Measurements from ENCODE around the gene RPS27L. TPM values are rescaled to one million over a fixed set of nuclear protein-coding genes. Genes with fewer than 3 reads are reported as not detected.

RPS27L gene
- total and polyA plus RNA-seq, 7 experiments from 2014 or later = 38.7 to 248 (median 111) TPM

DNA sequence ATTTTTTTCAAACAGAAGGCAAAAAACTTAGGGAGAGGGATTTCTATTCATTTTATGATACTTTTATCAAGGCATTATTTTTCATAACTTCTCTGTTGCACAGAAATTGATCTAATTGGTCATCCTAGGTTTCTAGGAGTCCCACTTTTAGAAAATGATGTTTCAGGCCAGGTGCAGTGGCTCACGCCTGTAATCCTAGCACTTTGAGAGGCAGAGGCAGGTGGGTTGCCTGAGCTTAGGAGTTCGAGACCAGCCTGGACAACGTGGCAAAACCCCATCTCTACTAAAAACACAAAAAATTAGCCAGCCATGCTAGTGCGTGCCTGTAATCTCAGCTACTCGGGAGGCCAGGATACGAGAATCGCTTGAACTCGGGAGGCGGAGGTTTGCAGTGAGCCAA lies 32.8 kb downstream of the RPS27L start:
- no peak for DNase-seq
- no peak overlapping the region for H3K27ac ChIP-seq (ENCODE audit: low read depth, low read length)
- Mint-ChIP-seq H3K9me3 (peaks cover 1 to 16% (median 7%) of the 10 kb centered on the region in 11 donors), H3K4me3 (no peak overlapping the region), H3K4me1 (peaks cover 9 to 29% (median 18%) of the 10 kb centered on the region in 7 donors), H3K27ac (no peak overlapping the region), H3K36me3 (peaks cover 0 to 25% (median 21%) of the 10 kb centered on the region in 5 donors), H3K27me3 (no peaks in the 10 kb centered on the region)
- peaks cover 0 to 4% (median 0%) of the 10 kb centered on the region in 3 experiments for H3K36me3 ChIP-seq (ENCODE audit: control insufficient read depth in 2 of 3, insufficient read depth in 3 of 3, low read length in 3 of 3)
- H3K4me1 ChIP-seq (ENCODE audit: control insufficient read depth in 2 of 2, insufficient read depth in 2 of 2, low read length in 2 of 2) = peaks cover 4 to 8% of the 10 kb centered on the region in 2 donors
- no peaks in the 10 kb centered on the region for H3K27me3 ChIP-seq (ENCODE audit: control insufficient read depth in 2 of 2, insufficient read depth in 2 of 2, low read length in 2 of 2)
- H3K9me3 ChIP-seq (ENCODE audit: control insufficient read depth in 2 of 3, low read length in 3 of 3) = peaks cover 0 to 9% (median 6%) of the 10 kb centered on the region in 3 experiments
- ATAC-seq = no peak
- no peak overlapping the region for H3K4me3 ChIP-seq (ENCODE audit: low read length)
- POLR2A ChIA-PET = no interaction called here
- intact Hi-C loops (cut with micrococcal nuclease) = loop anchor here (5.0 kb wide), 2 partner anchors 378 to 968 kb away; partner anchors contain the start of genes CIAO2A (in 2 of the 2) and USP3 (in 1 of the 2)
- CTCF ChIA-PET = no interaction called here

- H3K9me3 ChIP-seq (ENCODE audit: control insufficient read depth in 2 of 3, low read length in 3 of 3) = peaks cover 0 to 16% (median 7%) of the 10 kb centered on the region in 3 experiments
- DNase-seq = peak; percentile 38 to 91 (median 57)
- H3K27ac ChIP-seq (ENCODE audit: low read depth, low read length) = peak overlapping the region; percentile 80
- peak; percentile 95 for ATAC-seq
- POLR2A ChIA-PET = interaction anchor here (1.0 kb wide), 1 partner anchor 156 kb away, joined by 3 read pairs; no protein-coding TSS in a partner anchor
- Mint-ChIP-seq H3K36me3 (peaks cover 0 to 19% (median 13%) of the 10 kb centered on the region in 5 donors), H3K4me3 (peak overlapping the region; percentile 80 to 95 (median 92)), H3K27me3 (no peaks in the 10 kb centered on the region), H3K27ac (peak overlapping the region; percentile 54 to 95 (median 79)), H3K9me3 (peaks cover 5 to 19% (median 9%) of the 10 kb centered on the region in 11 donors), H3K4me1 (peaks cover 9 to 29% (median 18%) of the 10 kb centered on the region in 7 donors)
- intact Hi-C loops (cut with micrococcal nuclease) = loop anchor here (1.0 to 5.0 kb wide), 4 partner anchors 70 to 970 kb away; partner anchors contain the start of genes CIAO2A (in 2 of the 2), APH1B (in 1 of the 2) and USP3 (in 1 of the 2)
- H3K27me3 ChIP-seq (ENCODE audit: control insufficient read depth in 2 of 2, insufficient read depth in 2 of 2, low read length in 2 of 2) = no peaks in the 10 kb centered on the region
- peaks cover 4 to 8% of the 10 kb centered on the region in 2 donors for H3K4me1 ChIP-seq (ENCODE audit: control insufficient read depth in 2 of 2, insufficient read depth in 2 of 2, low read length in 2 of 2)
- peak overlapping the region; percentile 75 for H3K4me3 ChIP-seq (ENCODE audit: low read length)
- peaks cover 0 to 4% (median 0%) of the 10 kb centered on the region in 3 experiments for H3K36me3 ChIP-seq (ENCODE audit: control insufficient read depth in 2 of 3, insufficient read depth in 3 of 3, low read length in 3 of 3)
- CTCF ChIA-PET = no interaction called here
Measured at GRCh38 chr15:63122002-63122875, 35.0 kb downstream of the RPS27L start.

- intact Hi-C loops (cut with micrococcal nuclease) = loop anchor here (1.0 to 5.0 kb wide), 10 partner anchors 36 to 971 kb away; partner anchors contain the start of genes APH1B (in 2 of the 2), CIAO2A (in 2 of the 2), RAB8B (in 2 of the 2) and RPS27L (in 2 of the 2)
Measured at GRCh38 chr15:63121382-63122001, 35.8 kb downstream of the RPS27L start, which contains the start of gene LACTB. Gene LACTB (plus strand): TSS chr15:63121861. CDS start chr15:63121872, 11 bp downstream.

GRCh38 chr15:63118854-63119253 lies 38.4 kb downstream of the RPS27L start:
- DNase-seq = no peak
- Mint-ChIP-seq H3K4me3 (no peak overlapping the region), H3K4me1 (peaks cover 6 to 22% (median 17%) of the 10 kb centered on the region in 7 donors), H3K9me3 (peaks cover 5 to 19% (median 9%) of the 10 kb centered on the region in 11 donors), H3K27me3 (no peaks in the 10 kb centered on the region), H3K27ac (no peak overlapping the region), H3K36me3 (peaks cover 0 to 12% (median 8%) of the 10 kb centered on the region in 5 donors)
- no peak for ATAC-seq
- Histone ChIP-seq H3K36me3 (ENCODE audit: control insufficient read depth in 2 of 3, insufficient read depth in 3 of 3, low read length in 3 of 3) (peaks cover 0 to 4% (median 0%) of the 10 kb centered on the region in 3 experiments), H3K4me1 (ENCODE audit: control insufficient read depth in 2 of 2, insufficient read depth in 2 of 2, low read length in 2 of 2) (peaks cover 4 to 8% of the 10 kb centered on the region in 2 donors), H3K9me3 (ENCODE audit: control insufficient read depth in 2 of 3, low read length in 3 of 3) (peaks cover 0 to 16% (median 7%) of the 10 kb centered on the region in 3 experiments), H3K4me3 (ENCODE audit: low read length) (no peak overlapping the region), H3K27me3 (ENCODE audit: control insufficient read depth in 2 of 2, insufficient read depth in 2 of 2, low read length in 2 of 2) (no peaks in the 10 kb centered on the region), H3K27ac (ENCODE audit: low read depth, low read length) (no peak overlapping the region)
- CTCF ChIA-PET = interaction anchor here (0.8 to 1.1 kb wide), 2 partner anchors 24 to 47 kb away, joined by 3 to 4 read pairs; no protein-coding TSS in a partner anchor
- POLR2A ChIA-PET = no interaction called here
- intact Hi-C loops (cut with micrococcal nuclease) = no loop called here

More at GRCh38 chr15:63121382-63122001, 35.8 kb downstream of the RPS27L start, which contains the start of gene LACTB:
- H3K27ac ChIP-seq (ENCODE audit: low read depth, low read length) = peak within 1 kb of the TSS; percentile 80
- H3K27me3 ChIP-seq (ENCODE audit: control insufficient read depth in 2 of 2, insufficient read depth in 2 of 2, low read length in 2 of 2) = no peaks in the 10 kb centered on the region
- POLR2A ChIA-PET = interaction anchor here (0.6 to 1.0 kb wide), 2 partner anchors 111 to 157 kb away, joined by 3 read pairs; no protein-coding TSS in a partner anchor
- CTCF ChIA-PET = no interaction called here
- DNase-seq = peak; percentile 62 to 80 (median 74)
- H3K4me1 ChIP-seq (ENCODE audit: control insufficient read depth in 2 of 2, insufficient read depth in 2 of 2, low read length in 2 of 2) = peaks cover 4 to 8% of the 10 kb centered on the region in 2 donors
- Mint-ChIP-seq H3K27me3 (no peaks in the 10 kb centered on the region), H3K4me1 (peaks cover 9 to 29% (median 18%) of the 10 kb centered on the region in 7 donors), H3K36me3 (peaks cover 0 to 16% (median 10%) of the 10 kb centered on the region in 5 donors), H3K27ac (peak within 1 kb of the TSS; percentile 58 to 95 (median 82)), H3K4me3 (peak within 1 kb of the TSS; percentile 80 to 97 (median 92)), H3K9me3 (peaks cover 5 to 19% (median 9%) of the 10 kb centered on the region in 11 donors)
- H3K4me3 ChIP-seq (ENCODE audit: low read length) = peak within 1 kb of the TSS; percentile 75
- peaks cover 0 to 16% (median 7%) of the 10 kb centered on the region in 3 experiments for H3K9me3 ChIP-seq (ENCODE audit: control insufficient read depth in 2 of 3, low read length in 3 of 3)
- H3K36me3 ChIP-seq (ENCODE audit: control insufficient read depth in 2 of 3, insufficient read depth in 3 of 3, low read length in 3 of 3) = peaks cover 0 to 4% (median 0%) of the 10 kb centered on the region in 3 experiments
- ATAC-seq = peak; percentile 90

GRCh38 chr15:63114465-63114864 lies 42.8 kb downstream of the RPS27L start:
- Histone ChIP-seq H3K27me3 (ENCODE audit: control insufficient read depth in 2 of 2, insufficient read depth in 2 of 2, low read length in 2 of 2) (no peaks in the 10 kb centered on the region), H3K4me3 (ENCODE audit: low read length) (no peak overlapping the region), H3K27ac (ENCODE audit: low read depth, low read length) (no peak overlapping the region), H3K36me3 (ENCODE audit: control insufficient read depth in 2 of 3, insufficient read depth in 3 of 3, low read length in 3 of 3) (no peaks in the 10 kb centered on the region), H3K4me1 (ENCODE audit: control insufficient read depth in 2 of 2, insufficient read depth in 2 of 2, low read length in 2 of 2) (no peaks in the 10 kb centered on the region), H3K9me3 (ENCODE audit: control insufficient read depth in 2 of 3, low read length in 3 of 3) (peaks cover 0 to 7% (median under 1%) of the 10 kb centered on the region in 3 experiments)
- Mint-ChIP-seq H3K27ac (no peak overlapping the region), H3K4me1 (no peaks in the 10 kb centered on the region), H3K36me3 (peaks cover 0 to 3% (median 3%) of the 10 kb centered on the region in 5 donors), H3K27me3 (peaks cover 0 to 12% (median 0%) of the 10 kb centered on the region in 5 donors), H3K9me3 (peaks cover 0 to 6% (median 3%) of the 10 kb centered on the region in 11 donors), H3K4me3 (no peak overlapping the region)
- intact Hi-C loops (cut with micrococcal nuclease) = no loop called here
- ATAC-seq (no peak), DNase-seq (no peak)
- CTCF ChIA-PET = no interaction called here
- POLR2A ChIA-PET = no interaction called here

GRCh38 chr15:63112871-63113270 lies 44.4 kb downstream of the RPS27L start:
- ATAC-seq = no peak
- Mint-ChIP-seq H3K4me3 (no peak overlapping the region), H3K9me3 (no peaks in the 10 kb centered on the region), H3K4me1 (no peaks in the 10 kb centered on the region), H3K27ac (no peak overlapping the region), H3K36me3 (no peaks in the 10 kb centered on the region), H3K27me3 (peaks cover 0 to 19% (median 0%) of the 10 kb centered on the region in 5 donors)
- intact Hi-C loops (cut with micrococcal nuclease) = no loop called here
- ChIA-PET CTCF (interaction anchor here (0.6 to 0.7 kb wide), 2 partner anchors 958 to 1749 kb away, joined by 3 read pairs; no protein-coding TSS in a partner anchor), POLR2A (no interaction called here)
- no peak for DNase-seq
- H3K4me3 ChIP-seq (ENCODE audit: low read length) = no peak overlapping the region
- H3K27ac ChIP-seq (ENCODE audit: low read depth, low read length) = no peak overlapping the region
- H3K9me3 ChIP-seq (ENCODE audit: control insufficient read depth in 2 of 3, low read length in 3 of 3) = no peaks in the 10 kb centered on the region
- H3K4me1 ChIP-seq (ENCODE audit: control insufficient read depth in 2 of 2, insufficient read depth in 2 of 2, low read length in 2 of 2) = no peaks in the 10 kb centered on the region
- no peaks in the 10 kb centered on the region for H3K36me3 ChIP-seq (ENCODE audit: control insufficient read depth in 2 of 3, insufficient read depth in 3 of 3, low read length in 3 of 3)
- H3K27me3 ChIP-seq (ENCODE audit: control insufficient read depth in 2 of 2, insufficient read depth in 2 of 2, low read length in 2 of 2) = no peaks in the 10 kb centered on the region

Measured in naive thymus-derived CD4-positive, alpha-beta T cell (primary cell).